Neuronal stem cell (in vitro differentiated cells): Measurements from ENCODE around the gene GRIK4.

Experiments used
- DNase-seq: peaks from one replicate; pipeline ENCODE4 v3.0.0-alpha.2; 2013; ENCODE audit warnings: low spot score
- H2AFZ ChIP-seq: one replicate; pipeline ENCODE4 v1.6.1; 2013; ENCODE audit warnings: mild to moderate bottlenecking, low read length, inconsistent platforms
- H2AK5ac ChIP-seq: 2 replicates; pipeline ENCODE4 v1.6.1; 2013; ENCODE audit warnings: low read depth, mild to moderate bottlenecking, inconsistent platforms, low read length, moderate library complexity, mixed read lengths
- H2BK120ac ChIP-seq: 2 replicates; pipeline ENCODE4 v1.6.1; 2013; ENCODE audit warnings: low read depth, mild to moderate bottlenecking, inconsistent platforms, low read length, moderate library complexity, mixed read lengths
- H2BK12ac ChIP-seq: one replicate; pipeline ENCODE4 v1.6.1; 2013; ENCODE audit warnings: low read length, inconsistent platforms
- H2BK15ac ChIP-seq: 2 replicates; pipeline ENCODE4 v1.6.1; 2013; ENCODE audit warnings: mild to moderate bottlenecking, low read length, inconsistent platforms, mixed read lengths
- H2BK5ac ChIP-seq: one replicate; pipeline ENCODE4 v1.6.1; 2013; ENCODE audit warnings: inconsistent platforms, mild to moderate bottlenecking, low read length, moderate library complexity
- H3K14ac ChIP-seq: one replicate; pipeline ENCODE4 v1.6.1; 2013; ENCODE audit warnings: low read length, inconsistent platforms
- H3K18ac ChIP-seq: 2 replicates; pipeline ENCODE4 v1.6.1; 2013; ENCODE audit warnings: low read length, inconsistent platforms
- H3K23ac ChIP-seq: 2 replicates; pipeline ENCODE4 v1.6.1; 2013; ENCODE audit warnings: low read depth, mild to moderate bottlenecking, mixed read lengths, low read length, inconsistent platforms; ENCODE audit not compliant: poor library complexity
- H3K27ac ChIP-seq: replicated peaks from 3 replicates; pipeline ENCODE4 v1.5.1; 2013; ENCODE audit warnings: low read length, inconsistent platforms
- H3K27me3 ChIP-seq, 3 experiments: 2 replicates each; pipeline ENCODE4 v1.6.1; 2013; ENCODE audit warnings: low read length in 3 of 3, mild to moderate bottlenecking in 2 of 3, inconsistent platforms in 1 of 3, low read depth in 1 of 3, mixed read lengths in 1 of 3, moderate library complexity in 1 of 3; ENCODE audit not compliant: control insufficient read depth in 3 of 3, insufficient read depth in 3 of 3
- H3K36me3 ChIP-seq, 2 donors: replicated peaks in 1 of 2; 2 replicates each; pipeline ENCODE4 v1.6.1; 2013; ENCODE audit warnings: low read length in 2 of 2; ENCODE audit not compliant: control insufficient read depth in 2 of 2, insufficient read depth in 2 of 2
- H3K4ac ChIP-seq: 2 replicates; pipeline ENCODE4 v1.6.1; 2013; ENCODE audit warnings: inconsistent platforms, mild to moderate bottlenecking, low read length, moderate library complexity
- H3K4me1 ChIP-seq, 2 donors: 1 replicate in 1 of 2; 2 replicates in 1 of 2; pipeline ENCODE4 v1.6.1; 2013; ENCODE audit warnings: low read length in 2 of 2, low read depth in 1 of 2; ENCODE audit not compliant: control insufficient read depth in 2 of 2, insufficient read depth in 1 of 2
- H3K4me2 ChIP-seq: one replicate; pipeline ENCODE4 v1.6.1; 2013; ENCODE audit warnings: mild to moderate bottlenecking, low read length, inconsistent platforms; ENCODE audit not compliant: insufficient read depth, poor library complexity, severe bottlenecking
- H3K4me3 ChIP-seq, 2 donors: 2 replicates each; pipeline ENCODE4 v1.5.1; 2013; ENCODE audit warnings: low read length in 2 of 2, mild to moderate bottlenecking in 2 of 2, inconsistent platforms in 1 of 2, moderate library complexity in 1 of 2
- H3K79me1 ChIP-seq: one replicate; pipeline ENCODE4 v1.6.1; 2013; ENCODE audit warnings: low read depth, mild to moderate bottlenecking, inconsistent platforms, low read length, moderate library complexity
- H3K9ac ChIP-seq: one replicate; pipeline ENCODE4 v1.6.1; 2013; ENCODE audit warnings: mild to moderate bottlenecking, low read depth, low read length, inconsistent platforms; ENCODE audit not compliant: poor library complexity
- H3K9me3 ChIP-seq, 2 donors: replicated peaks in 1 of 2; 2 replicates each; pipeline versions ENCODE3 to v1.6.1; 2013; ENCODE audit warnings: low read length in 2 of 2, mild to moderate bottlenecking in 2 of 2, inconsistent platforms in 1 of 2, low read depth in 1 of 2, mixed read lengths in 1 of 2, moderate library complexity in 1 of 2; ENCODE audit not compliant: control insufficient read depth in 2 of 2, insufficient read depth in 1 of 2
- H4K8ac ChIP-seq: one replicate; pipeline ENCODE4 v1.6.1; 2013; ENCODE audit warnings: low read depth, mild to moderate bottlenecking, inconsistent platforms, low read length, moderate library complexity
- H4K91ac ChIP-seq: one replicate; pipeline ENCODE4 v1.6.1; 2013; ENCODE audit warnings: low read length, low read depth, mild to moderate bottlenecking, inconsistent platforms; ENCODE audit not compliant: poor library complexity
- WGBS, 2 donors: extraction: QIAGEN DNeasy Blood & Tissue Kit; methylation state at CpG; one replicate each; pipeline ENCODE4 v1.1.7; 2013; ENCODE audit warnings: missing lambda C conversion rate in 2 of 2, mixed read lengths in 1 of 2; ENCODE audit not compliant: insufficient read length in 2 of 2, insufficient replicate concordance in 1 of 2; ENCODE audit errors: extremely low coverage in 2 of 2; 5-methylcytosine and 5-hydroxymethylcytosine counted together

Gene GRIK4

DNA sequence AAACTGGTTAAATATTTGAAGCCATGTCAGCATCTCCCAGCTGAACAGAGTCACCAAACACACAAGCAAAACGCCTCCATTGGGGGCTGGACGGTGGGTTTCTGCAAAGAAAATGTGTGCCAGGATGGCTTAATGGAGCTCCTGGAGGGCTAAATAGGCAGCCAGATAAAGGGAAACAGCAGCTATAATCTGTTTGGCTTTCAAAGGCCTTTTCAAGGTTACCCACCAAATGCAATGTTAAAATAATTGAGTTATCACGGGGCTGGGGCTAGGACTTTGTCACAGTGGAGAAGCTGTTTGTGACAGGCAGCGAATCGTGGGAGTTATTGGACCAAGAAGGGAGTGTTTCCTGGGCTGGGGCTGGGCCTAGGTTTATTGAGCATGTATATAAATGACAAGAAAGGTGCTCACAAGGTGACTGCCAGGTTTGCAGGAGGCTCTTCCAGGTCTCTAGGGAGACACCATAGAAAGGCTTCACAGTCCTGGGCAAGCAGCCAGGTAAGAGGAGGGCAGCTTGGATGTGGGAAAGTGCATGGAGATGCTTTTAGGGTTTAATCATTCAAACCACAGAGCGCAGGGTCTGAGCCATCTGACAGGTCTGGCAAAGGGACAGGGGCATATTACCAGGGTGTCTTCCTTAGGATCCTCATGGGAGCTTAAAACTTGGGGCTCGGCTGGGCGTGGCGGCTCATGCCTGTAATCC, 28.3 kb downstream of the GRIK4 start:
- peaks cover 0 to 6% of the 10 kb centered on the region in 2 donors for H3K9me3 ChIP-seq
- H3K4me2 ChIP-seq = no peak overlapping the region
- H3K27ac ChIP-seq = no peak overlapping the region
- no peak overlapping the region for H3K18ac ChIP-seq
- no peak overlapping the region for H2BK120ac ChIP-seq
- no peak overlapping the region for H3K9ac ChIP-seq
- H3K4me1 ChIP-seq = peaks cover 0 to 2% of the 10 kb centered on the region in 2 donors
- H3K14ac ChIP-seq = no peak overlapping the region
- H2BK15ac ChIP-seq = no peak overlapping the region
- H3K23ac ChIP-seq = no peak overlapping the region
- no peak for DNase-seq
- no peak overlapping the region for H2AK5ac ChIP-seq
- no CpG with 5 or more reads among the region's 9 CpGs for WGBS, 2 donors
- no peak overlapping the region for H3K4me3 ChIP-seq
- no peak overlapping the region for H4K8ac ChIP-seq
- H3K4ac ChIP-seq = no peak overlapping the region
- no peaks in the 10 kb centered on the region for H3K27me3 ChIP-seq
- H3K79me1 ChIP-seq = no peaks in the 10 kb centered on the region
- H2BK12ac ChIP-seq = no peak overlapping the region
- H2BK5ac ChIP-seq = no peak overlapping the region
- H4K91ac ChIP-seq = no peak overlapping the region
- H3K36me3 ChIP-seq = no peaks in the 10 kb centered on the region
- H2AFZ ChIP-seq = no peak overlapping the region

DNA sequence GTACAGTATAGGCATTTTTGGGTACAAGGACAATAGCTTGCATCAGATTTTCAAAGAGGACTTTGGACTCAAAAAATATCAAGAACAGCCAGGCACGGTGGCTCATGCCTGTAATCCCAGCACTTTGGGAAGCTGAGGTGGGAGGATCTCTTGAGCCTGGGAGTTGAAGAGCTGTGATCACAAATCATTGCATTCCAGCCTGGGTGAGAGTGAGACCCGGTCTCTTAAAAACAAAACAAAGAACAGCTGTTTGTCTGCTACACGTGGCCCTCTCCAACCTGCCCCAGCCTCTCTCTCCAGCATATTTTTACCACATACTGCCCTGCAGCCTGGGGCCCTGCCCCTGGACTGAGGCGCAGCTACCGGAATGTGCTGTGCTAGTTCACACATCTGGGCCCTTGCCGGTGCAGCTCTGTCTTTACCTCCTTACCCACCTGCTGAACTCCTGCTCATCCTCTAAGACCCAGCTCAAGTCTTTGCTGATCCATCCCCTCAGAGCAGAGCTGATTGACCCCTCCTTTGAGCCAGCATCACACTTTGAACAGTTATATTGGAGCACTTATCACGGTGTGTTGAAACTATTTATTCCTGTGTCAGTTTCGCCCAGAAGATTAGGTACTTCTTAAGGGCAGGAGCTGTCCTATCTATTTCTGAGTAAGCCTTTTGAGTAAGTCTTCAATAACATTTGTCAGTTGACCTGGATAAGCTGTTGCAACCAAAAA, 29.4 kb downstream of the GRIK4 start:
- Histone ChIP-seq H4K91ac (no peak overlapping the region), H2AK5ac (no peak overlapping the region), H3K14ac (no peak overlapping the region), H3K18ac (no peak overlapping the region), H2AFZ (no peak overlapping the region), H3K4me1 (no peaks in the 10 kb centered on the region), H3K79me1 (no peaks in the 10 kb centered on the region), H2BK15ac (no peak overlapping the region), H3K36me3 (no peaks in the 10 kb centered on the region), H3K23ac (no peak overlapping the region), H3K27me3 (no peaks in the 10 kb centered on the region), H3K9ac (no peak overlapping the region), H2BK120ac (no peak overlapping the region), H3K4ac (no peak overlapping the region), H3K4me2 (no peak overlapping the region), H4K8ac (no peak overlapping the region), H2BK5ac (no peak overlapping the region), H3K27ac (no peak overlapping the region), H2BK12ac (no peak overlapping the region), H3K9me3 (peaks cover 0 to 6% of the 10 kb centered on the region in 2 donors), H3K4me3 (no peak overlapping the region)
- DNase-seq = no peak
- whole genome bisulfite sequencing, 2 donors = no CpG with 5 or more reads among the region's 8 CpGs

GRCh38 chr11:120543521-120544215, 32.1 kb downstream of the GRIK4 start:
- Histone ChIP-seq H2BK12ac (no peak overlapping the region), H3K79me1 (no peaks in the 10 kb centered on the region), H3K9me3 (peaks cover 0 to 6% of the 10 kb centered on the region in 2 donors), H3K4me2 (no peak overlapping the region), H3K4ac (no peak overlapping the region), H3K9ac (no peak overlapping the region), H3K14ac (no peak overlapping the region), H2AK5ac (no peak overlapping the region), H3K36me3 (no peaks in the 10 kb centered on the region), H3K4me3 (no peak overlapping the region), H4K8ac (no peak overlapping the region), H3K27ac (no peak overlapping the region), H2BK15ac (no peak overlapping the region), H3K18ac (no peak overlapping the region), H2BK120ac (no peak overlapping the region), H3K23ac (no peak overlapping the region), H2AFZ (no peak overlapping the region), H4K91ac (no peak overlapping the region), H2BK5ac (no peak overlapping the region), H3K27me3 (no peaks in the 10 kb centered on the region), H3K4me1 (peaks cover 2 to 5% of the 10 kb centered on the region in 2 donors)
- DNase-seq = no peak
- no CpG with 5 or more reads among the region's 6 CpGs for WGBS, 2 donors

GRCh38 chr11:120545813-120546212, 34.3 kb downstream of the GRIK4 start:
- H2AFZ ChIP-seq = no peak overlapping the region
- no peak overlapping the region for H3K4me3 ChIP-seq
- no peak overlapping the region for H2BK15ac ChIP-seq
- no peak overlapping the region for H3K14ac ChIP-seq
- H3K9ac ChIP-seq = no peak overlapping the region
- H2BK12ac ChIP-seq = no peak overlapping the region
- no peak overlapping the region for H3K4ac ChIP-seq
- H2BK5ac ChIP-seq = no peak overlapping the region
- H4K8ac ChIP-seq = no peak overlapping the region
- no peak overlapping the region for H3K4me2 ChIP-seq
- no peak overlapping the region for H3K18ac ChIP-seq
- no peak overlapping the region for H4K91ac ChIP-seq
- peaks cover 0 to 6% of the 10 kb centered on the region in 2 donors for H3K9me3 ChIP-seq
- no peak overlapping the region for H3K23ac ChIP-seq
- H3K36me3 ChIP-seq = no peaks in the 10 kb centered on the region
- no peak overlapping the region for H2BK120ac ChIP-seq
- H3K79me1 ChIP-seq = no peaks in the 10 kb centered on the region
- DNase-seq = no peak
- H2AK5ac ChIP-seq = no peak overlapping the region
- no CpG with 5 or more reads among the region's 7 CpGs for WGBS, 2 donors
- H3K27me3 ChIP-seq = no peaks in the 10 kb centered on the region
- H3K27ac ChIP-seq = no peak overlapping the region
- peaks cover 9 to 16% of the 10 kb centered on the region in 2 donors for H3K4me1 ChIP-seq
